ENCODE measurements around the gene GTF2H1.

GTF2H1 gene

GRCh38 chr11:18309691-18310090 lies 12.7 kb upstream of the GTF2H1 start:
- peaks cover 13% of the 10 kb centered on the region for H3K4me1 ChIP-seq (ENCODE audit: control insufficient read depth, insufficient read depth, low read length)
- no peaks in the 10 kb centered on the region for H3K36me3 ChIP-seq (ENCODE audit: control insufficient read depth, insufficient read depth, low read length)
- H3K27me3 ChIP-seq (ENCODE audit: control insufficient read depth, insufficient read depth, low read length): no peaks in the 10 kb centered on the region
- no peak overlapping the region for H3K4me3 ChIP-seq (ENCODE audit: low read length)
- H3K9ac ChIP-seq (ENCODE audit: low read length): no peak overlapping the region
- no peaks in the 10 kb centered on the region for H3K9me3 ChIP-seq (ENCODE audit: control insufficient read depth, low read length)

GRCh38 chr11:18310800-18311340 lies 11.5 kb upstream of the GTF2H1 start:
- peaks cover 13% of the 10 kb centered on the region for H3K4me1 ChIP-seq (ENCODE audit: control insufficient read depth, insufficient read depth, low read length)
- no peak overlapping the region for H3K4me3 ChIP-seq (ENCODE audit: low read length)
- H3K9ac ChIP-seq (ENCODE audit: low read length): no peak overlapping the region
- H3K27me3 ChIP-seq (ENCODE audit: control insufficient read depth, insufficient read depth, low read length): no peaks in the 10 kb centered on the region
- no peaks in the 10 kb centered on the region for H3K36me3 ChIP-seq (ENCODE audit: control insufficient read depth, insufficient read depth, low read length)
- no peaks in the 10 kb centered on the region for H3K9me3 ChIP-seq (ENCODE audit: control insufficient read depth, low read length)

- H3K27me3 ChIP-seq (ENCODE audit: control insufficient read depth, insufficient read depth, low read length): no peaks in the 10 kb centered on the region
- no peak overlapping the region for H3K4me3 ChIP-seq (ENCODE audit: low read length)
- no peaks in the 10 kb centered on the region for H3K9me3 ChIP-seq (ENCODE audit: control insufficient read depth, low read length)
- no peaks in the 10 kb centered on the region for H3K36me3 ChIP-seq (ENCODE audit: control insufficient read depth, insufficient read depth, low read length)
- H3K4me1 ChIP-seq (ENCODE audit: control insufficient read depth, insufficient read depth, low read length): peaks cover 10% of the 10 kb centered on the region
- no peak overlapping the region for H3K9ac ChIP-seq (ENCODE audit: low read length)
Measured at GRCh38 chr11:18312012-18312411, 10.4 kb upstream of the GTF2H1 start.

GRCh38 chr11:18312663-18313420 lies 9.5 kb upstream of the GTF2H1 start:
- peaks cover 8% of the 10 kb centered on the region for H3K4me1 ChIP-seq (ENCODE audit: control insufficient read depth, insufficient read depth, low read length)
- no peaks in the 10 kb centered on the region for H3K27me3 ChIP-seq (ENCODE audit: control insufficient read depth, insufficient read depth, low read length)
- H3K9me3 ChIP-seq (ENCODE audit: control insufficient read depth, low read length): no peaks in the 10 kb centered on the region
- H3K36me3 ChIP-seq (ENCODE audit: control insufficient read depth, insufficient read depth, low read length): no peaks in the 10 kb centered on the region
- no peak overlapping the region for H3K9ac ChIP-seq (ENCODE audit: low read length)
- H3K4me3 ChIP-seq (ENCODE audit: low read length): no peak overlapping the region

GRCh38 chr11:18313965-18314763 lies 8.2 kb upstream of the GTF2H1 start:
- Histone ChIP-seq H3K36me3 (ENCODE audit: control insufficient read depth, insufficient read depth, low read length) (no peaks in the 10 kb centered on the region), H3K4me3 (ENCODE audit: low read length) (no peak overlapping the region), H3K27me3 (ENCODE audit: control insufficient read depth, insufficient read depth, low read length) (no peaks in the 10 kb centered on the region), H3K4me1 (ENCODE audit: control insufficient read depth, insufficient read depth, low read length) (peaks cover 8% of the 10 kb centered on the region), H3K9me3 (ENCODE audit: control insufficient read depth, low read length) (no peaks in the 10 kb centered on the region), H3K9ac (ENCODE audit: low read length) (no peak overlapping the region)

- no peak overlapping the region for H3K4me3 ChIP-seq (ENCODE audit: low read length)
- no peaks in the 10 kb centered on the region for H3K36me3 ChIP-seq (ENCODE audit: control insufficient read depth, insufficient read depth, low read length)
- no peaks in the 10 kb centered on the region for H3K27me3 ChIP-seq (ENCODE audit: control insufficient read depth, insufficient read depth, low read length)
- no peaks in the 10 kb centered on the region for H3K9me3 ChIP-seq (ENCODE audit: control insufficient read depth, low read length)
- H3K9ac ChIP-seq (ENCODE audit: low read length): no peak overlapping the region
- peaks cover 8% of the 10 kb centered on the region for H3K4me1 ChIP-seq (ENCODE audit: control insufficient read depth, insufficient read depth, low read length)
Measured at GRCh38 chr11:18314784-18315523, 7.4 kb upstream of the GTF2H1 start.

GRCh38 chr11:18315893-18316292 lies 6.5 kb upstream of the GTF2H1 start:
- H3K9ac ChIP-seq (ENCODE audit: low read length): no peak overlapping the region
- H3K36me3 ChIP-seq (ENCODE audit: control insufficient read depth, insufficient read depth, low read length): no peaks in the 10 kb centered on the region
- no peak overlapping the region for H3K4me3 ChIP-seq (ENCODE audit: low read length)
- H3K27me3 ChIP-seq (ENCODE audit: control insufficient read depth, insufficient read depth, low read length): no peaks in the 10 kb centered on the region
- peaks cover 15% of the 10 kb centered on the region for H3K4me1 ChIP-seq (ENCODE audit: control insufficient read depth, insufficient read depth, low read length)
- no peaks in the 10 kb centered on the region for H3K9me3 ChIP-seq (ENCODE audit: control insufficient read depth, low read length)

GRCh38 chr11:18317551-18317950 lies 4.8 kb upstream of the GTF2H1 start:
- Histone ChIP-seq H3K4me1 (ENCODE audit: control insufficient read depth, insufficient read depth, low read length) (peaks cover 10% of the 10 kb centered on the region), H3K36me3 (ENCODE audit: control insufficient read depth, insufficient read depth, low read length) (no peaks in the 10 kb centered on the region), H3K4me3 (ENCODE audit: low read length) (no peak overlapping the region), H3K27me3 (ENCODE audit: control insufficient read depth, insufficient read depth, low read length) (no peaks in the 10 kb centered on the region), H3K9ac (ENCODE audit: low read length) (no peak overlapping the region), H3K9me3 (ENCODE audit: control insufficient read depth, low read length) (no peaks in the 10 kb centered on the region)

GRCh38 chr11:18319914-18320313 lies 2.5 kb upstream of the GTF2H1 start:
- no peaks in the 10 kb centered on the region for H3K9me3 ChIP-seq (ENCODE audit: control insufficient read depth, low read length)
- no peak overlapping the region for H3K9ac ChIP-seq (ENCODE audit: low read length)
- H3K4me3 ChIP-seq (ENCODE audit: low read length): no peak overlapping the region
- peaks cover 23% of the 10 kb centered on the region for H3K4me1 ChIP-seq (ENCODE audit: control insufficient read depth, insufficient read depth, low read length)
- no peaks in the 10 kb centered on the region for H3K27me3 ChIP-seq (ENCODE audit: control insufficient read depth, insufficient read depth, low read length)
- no peaks in the 10 kb centered on the region for H3K36me3 ChIP-seq (ENCODE audit: control insufficient read depth, insufficient read depth, low read length)

- Histone ChIP-seq H3K9ac (ENCODE audit: low read length) (no peak overlapping the region), H3K9me3 (ENCODE audit: control insufficient read depth, low read length) (no peaks in the 10 kb centered on the region), H3K4me3 (ENCODE audit: low read length) (no peak overlapping the region), H3K36me3 (ENCODE audit: control insufficient read depth, insufficient read depth, low read length) (no peaks in the 10 kb centered on the region), H3K27me3 (ENCODE audit: control insufficient read depth, insufficient read depth, low read length) (no peaks in the 10 kb centered on the region), H3K4me1 (ENCODE audit: control insufficient read depth, insufficient read depth, low read length) (peaks cover 23% of the 10 kb centered on the region)
Measured at GRCh38 chr11:18320617-18321016, 1.8 kb upstream of the GTF2H1 start.

GRCh38 chr11:18321578-18321968 lies 794 bp upstream of the GTF2H1 start:
- Histone ChIP-seq H3K4me1 (ENCODE audit: control insufficient read depth, insufficient read depth, low read length) (peaks cover 23% of the 10 kb centered on the region), H3K9ac (ENCODE audit: low read length) (peak overlapping the region; percentile 95), H3K27me3 (ENCODE audit: control insufficient read depth, insufficient read depth, low read length) (no peaks in the 10 kb centered on the region), H3K9me3 (ENCODE audit: control insufficient read depth, low read length) (no peaks in the 10 kb centered on the region), H3K36me3 (ENCODE audit: control insufficient read depth, insufficient read depth, low read length) (no peaks in the 10 kb centered on the region), H3K4me3 (ENCODE audit: low read length) (peak overlapping the region; percentile 97)

All from mucosa of stomach (tissue), 1 donor.